Glomerular visceral epithelial cell (primary cell): ENCODE data around the gene DCLK2.
"Not testable (repeated sequence)": the region's sequence is repeated elsewhere in the genome, so short reads cannot be mapped to it uniquely, and the experiment has no call there.

Source experiments
- DNase-seq: peaks from one replicate; pipeline ENCODE4 v3.0.0-alpha.2; 2016; ENCODE audit errors: extremely low spot score

The DCLK2 gene

GRCh38 chr4:150150629-150151062, 72.4 kb downstream of the DCLK2 start:
- no peak for DNase-seq

DNA sequence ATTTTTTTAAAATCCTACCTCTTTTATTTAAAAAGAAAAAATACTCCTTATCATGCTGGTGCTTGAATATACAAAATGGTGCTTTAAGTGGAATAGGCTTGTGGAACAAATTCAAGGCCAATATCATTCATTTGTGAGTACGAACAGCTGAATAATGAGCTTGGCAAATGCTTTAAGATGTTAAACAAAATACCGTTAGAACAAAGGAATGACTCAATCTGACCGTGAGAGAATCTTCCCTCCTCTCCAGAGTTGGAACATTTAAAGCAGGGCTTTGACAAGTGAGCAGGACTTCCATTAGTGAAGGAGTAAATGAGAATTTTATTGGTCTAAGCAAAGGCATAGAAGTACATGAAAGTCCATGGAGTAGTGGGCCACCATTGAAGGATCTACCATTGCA, 74.5 kb downstream of the DCLK2 start:
- no peak for DNase-seq

- DNase-seq, result no peak
Measured at GRCh38 chr4:150155391-150155790, 77.1 kb downstream of the DCLK2 start.

DNA sequence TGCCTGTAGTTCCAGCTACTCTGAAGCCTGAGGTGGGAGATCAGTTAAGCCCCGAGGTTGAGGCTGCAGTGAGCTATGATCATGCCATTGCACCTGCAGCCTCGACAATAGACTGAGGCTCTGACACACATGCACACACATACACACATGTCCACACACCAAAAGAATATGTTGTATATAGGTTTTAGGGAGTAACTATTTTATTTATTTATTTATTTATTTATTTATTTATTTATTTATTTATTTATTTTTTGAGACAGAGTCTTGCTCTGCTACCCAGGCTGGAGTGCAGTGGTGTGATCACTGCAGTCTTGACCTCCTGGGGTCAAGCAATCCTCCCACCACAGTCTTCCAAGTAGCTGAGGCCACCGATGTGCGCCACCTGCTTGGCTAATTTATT, 78.3 kb downstream of the DCLK2 start:
- DNase-seq, result no peak

DNA sequence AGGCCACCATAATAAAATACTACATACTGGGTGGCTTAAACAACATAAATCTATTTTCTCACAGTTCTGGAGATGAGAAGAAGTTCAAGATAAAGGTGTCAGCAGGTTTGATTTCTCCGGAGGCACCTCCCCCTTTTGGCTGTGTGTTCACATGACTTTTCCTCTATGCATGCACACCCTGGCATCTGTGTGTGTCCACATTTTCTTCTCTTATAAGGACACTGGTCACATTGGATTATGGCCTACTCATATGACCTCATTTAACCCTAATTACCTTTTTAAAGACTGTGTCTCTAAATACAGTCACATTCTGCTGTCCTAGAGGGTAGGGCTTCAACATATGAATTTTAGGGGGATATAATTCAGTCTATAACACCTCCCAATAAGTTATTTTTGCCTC, 79.8 kb downstream of the DCLK2 start:
- DNase-seq, result no peak

GRCh38 chr4:150160473-150160872, 82.2 kb downstream of the DCLK2 start:
- no peak for DNase-seq

- no peak for DNase-seq
Measured at GRCh38 chr4:150161109-150161508, 82.9 kb downstream of the DCLK2 start.

- DNase-seq, result not testable (repeated sequence)
Measured at GRCh38 chr4:150162020-150162419, 83.8 kb downstream of the DCLK2 start.

- DNase-seq, result no peak
Measured at GRCh38 chr4:150164055-150164454, 85.8 kb downstream of the DCLK2 start.

GRCh38 chr4:150164956-150165629, 86.8 kb downstream of the DCLK2 start:
- DNase-seq, result no peak

DNA sequence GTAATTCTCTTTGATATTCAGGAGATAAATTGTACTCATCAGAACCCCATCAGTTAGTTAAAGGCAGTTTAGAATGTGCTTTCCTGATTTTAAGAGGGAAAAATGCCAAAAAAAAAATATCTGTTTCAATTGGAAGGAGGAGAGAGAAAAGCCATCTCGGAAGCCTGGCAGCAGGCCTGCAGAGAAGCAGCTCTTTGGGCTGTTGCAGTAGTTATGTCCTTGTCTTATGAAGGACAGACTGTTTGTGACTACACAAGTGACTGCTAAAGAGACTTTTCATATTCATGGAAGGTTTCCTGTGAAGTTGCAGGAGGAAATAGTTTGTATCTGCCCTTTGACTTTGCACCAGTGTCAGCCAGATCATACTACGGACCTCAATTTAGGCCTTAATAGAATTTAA, 88.8 kb downstream of the DCLK2 start:
- DNase-seq, result no peak

DNA sequence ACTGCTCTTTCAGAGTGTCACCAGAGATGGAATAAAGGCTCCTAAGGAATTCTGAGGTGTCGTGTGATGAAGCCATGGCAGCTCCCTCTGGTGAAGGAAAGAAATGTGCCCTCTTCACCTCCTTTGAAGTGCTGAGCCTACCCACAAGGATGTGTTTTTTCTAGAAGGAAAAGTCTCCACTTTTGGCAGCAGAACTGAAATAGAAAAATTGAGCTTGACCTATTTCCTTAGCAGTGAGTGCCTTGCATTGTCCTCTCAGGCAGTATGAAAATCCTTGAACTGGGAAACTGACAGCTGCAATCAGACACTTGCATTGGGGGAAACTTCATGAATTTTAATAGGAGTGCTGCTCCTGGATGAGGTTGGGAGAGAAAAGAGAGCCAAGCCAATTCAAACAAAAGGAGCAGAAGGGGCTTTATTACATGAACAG, 95.2 kb downstream of the DCLK2 start:
- DNase-seq, result no peak

GRCh38 chr4:150173982-150174398, 95.7 kb downstream of the DCLK2 start:
- DNase-seq, result no peak

- no peak for DNase-seq
Measured at GRCh38 chr4:150176547-150176946, 98.3 kb downstream of the DCLK2 start.

GRCh38 chr4:150178161-150178560, 99.9 kb downstream of the DCLK2 start:
- no peak for DNase-seq

GRCh38 chr4:150181536-150181935, 103.3 kb downstream of the DCLK2 start:
- peak; percentile 19 for DNase-seq

GRCh38 chr4:150182794-150183193, 104.5 kb downstream of the DCLK2 start:
- DNase-seq, result no peak

GRCh38 chr4:150185033-150185432, 106.8 kb downstream of the DCLK2 start:
- not testable (repeated sequence) for DNase-seq

- DNase-seq, result no peak
Measured at GRCh38 chr4:150192986-150193385, 114.7 kb downstream of the DCLK2 start.

DNA sequence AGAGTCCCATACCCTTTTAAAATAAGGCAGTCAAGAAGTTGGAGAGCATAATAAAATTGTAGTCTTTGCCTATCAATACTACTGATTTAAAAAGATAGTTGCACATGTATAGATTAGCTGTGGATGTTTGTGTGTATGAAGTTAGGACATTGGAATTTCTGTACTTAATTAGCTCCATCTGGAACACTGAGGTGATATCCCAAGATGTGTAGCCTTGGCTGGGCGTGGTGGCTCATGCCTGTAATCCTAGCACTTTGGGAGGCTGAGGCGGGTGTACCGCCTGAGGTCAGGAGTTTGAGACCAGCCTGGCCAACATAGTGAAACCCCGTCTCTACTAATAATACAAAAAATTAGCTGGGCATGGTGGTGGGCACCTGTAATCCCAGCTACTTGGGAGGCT, 119.0 kb downstream of the DCLK2 start:
- DNase-seq, result not testable (repeated sequence)

DNA sequence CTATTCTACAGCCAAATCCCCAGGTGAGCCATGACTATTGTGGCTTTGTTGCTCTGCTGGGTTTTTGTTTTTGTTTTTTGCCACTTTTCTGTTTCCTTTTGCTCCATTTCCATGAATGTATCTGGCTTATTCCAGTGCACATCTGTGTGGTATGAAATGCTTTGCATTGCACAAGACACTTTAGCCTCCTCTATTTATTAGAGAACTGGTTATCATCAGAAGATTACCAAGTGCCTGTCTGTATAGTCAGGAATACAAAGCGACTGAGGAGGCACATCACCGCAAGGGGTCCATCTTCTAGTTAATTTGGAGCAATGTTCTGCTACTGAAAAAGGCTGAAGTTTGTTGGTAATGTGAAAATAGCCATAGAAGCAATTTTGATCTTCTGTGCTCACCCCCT, 120.8 kb downstream of the DCLK2 start:
- DNase-seq, result no peak

DNA sequence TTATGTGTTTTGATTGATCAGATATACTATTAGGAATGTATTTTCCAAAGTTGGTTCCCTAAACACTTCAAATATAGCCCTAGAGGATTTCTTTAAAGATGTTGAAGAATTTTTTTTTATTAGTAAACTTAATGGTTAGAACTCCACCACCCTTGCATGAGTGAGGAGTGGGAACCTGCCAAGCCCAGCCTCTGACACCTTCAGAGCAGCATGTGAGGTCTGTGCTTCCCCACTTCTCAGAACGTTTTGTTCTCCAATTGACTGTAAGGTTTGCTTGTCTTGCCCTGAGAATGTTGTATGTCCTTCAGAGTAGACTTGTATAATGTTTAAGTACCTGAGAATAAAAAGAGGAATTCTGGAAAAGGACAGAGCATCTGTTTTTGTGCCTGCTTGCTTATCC, 126.8 kb downstream of the DCLK2 start:
- no peak for DNase-seq

GRCh38 chr4:150206265-150206664, 128.0 kb downstream of the DCLK2 start:
- DNase-seq, result no peak

- no peak for DNase-seq
Measured at GRCh38 chr4:150206954-150207353, 128.7 kb downstream of the DCLK2 start.
